ENCODE results near the gene DNAH12. TPM values are rescaled to one million over a fixed set of nuclear protein-coding genes. Genes with fewer than 3 reads are reported as not detected.

DNAH12 gene
- total RNA-seq, 2 experiments from 2014 or later, result not detected

- no peak for ATAC-seq
- no peak overlapping the region for H3K4me3 Mint-ChIP-seq
- H3K27ac Mint-ChIP-seq, result no peak overlapping the region
- intact Hi-C loops (cut with DNase I, micrococcal nuclease), result no loop called here
- DNase-seq, result no peak
- ChIA-PET CTCF (no interaction called here), POLR2A (no interaction called here)
- peaks cover 3% of the 10 kb centered on the region for H3K9me3 Mint-ChIP-seq (ENCODE audit: low read depth)
- no peaks in the 10 kb centered on the region for H3K4me1 Mint-ChIP-seq
- no peaks in the 10 kb centered on the region for H3K27me3 Mint-ChIP-seq
- peaks cover 60% of the 10 kb centered on the region for H3K36me3 Mint-ChIP-seq (ENCODE audit: low read depth)
Observed at GRCh38 chr3:57261119-57261518, 283.0 kb downstream of the DNAH12 start.

GRCh38 chr3:57257678-57258077 is 286.5 kb downstream of the DNAH12 start:
- ATAC-seq (no peak), DNase-seq (no peak)
- Mint-ChIP-seq H3K4me3 (no peak overlapping the region), H3K36me3 (ENCODE audit: low read depth) (peaks cover 40% of the 10 kb centered on the region), H3K27ac (no peak overlapping the region), H3K4me1 (no peaks in the 10 kb centered on the region), H3K9me3 (ENCODE audit: low read depth) (peaks cover 2% of the 10 kb centered on the region), H3K27me3 (no peaks in the 10 kb centered on the region)
- intact Hi-C loops (cut with DNase I, micrococcal nuclease), result no loop called here
- ChIA-PET POLR2A (no interaction called here), CTCF (no interaction called here)

- no peak overlapping the region for H3K4me3 Mint-ChIP-seq
- H3K27ac Mint-ChIP-seq, result no peak overlapping the region
- CTCF ChIA-PET, result interaction anchor here (0.7 kb wide), 1 partner anchor 520 kb away, joined by 3 read pairs; no protein-coding TSS in a partner anchor
- POLR2A ChIA-PET, result no interaction called here
- intact Hi-C loops (cut with DNase I, micrococcal nuclease), result no loop called here
- no peaks in the 10 kb centered on the region for H3K27me3 Mint-ChIP-seq
- ATAC-seq, result no peak
- H3K9me3 Mint-ChIP-seq (ENCODE audit: low read depth), result no peaks in the 10 kb centered on the region
- no peaks in the 10 kb centered on the region for H3K4me1 Mint-ChIP-seq
- H3K36me3 Mint-ChIP-seq (ENCODE audit: low read depth), result peaks cover 38% of the 10 kb centered on the region
- DNase-seq, result no peak
Observed at GRCh38 chr3:57256844-57257243, 287.3 kb downstream of the DNAH12 start.

GRCh38 chr3:57252404-57252803 is 291.7 kb downstream of the DNAH12 start:
- Mint-ChIP-seq H3K4me3 (no peak overlapping the region), H3K27ac (no peak overlapping the region), H3K9me3 (ENCODE audit: low read depth) (no peaks in the 10 kb centered on the region), H3K27me3 (no peaks in the 10 kb centered on the region), H3K4me1 (no peaks in the 10 kb centered on the region), H3K36me3 (ENCODE audit: low read depth) (peaks cover 28% of the 10 kb centered on the region)
- CTCF ChIA-PET, result no interaction called here
- intact Hi-C loops (cut with DNase I, micrococcal nuclease), result no loop called here
- POLR2A ChIA-PET, result no interaction called here
- ATAC-seq (no peak), DNase-seq (no peak)

- POLR2A ChIA-PET, result interaction anchor here (0.6 kb wide), 1 partner anchor 75 kb away, joined by 3 read pairs; no protein-coding TSS in a partner anchor
- ATAC-seq, result no peak
- CTCF ChIA-PET, result interaction anchor here (1.2 kb wide), 1 partner anchor 14 kb away, joined by 3 read pairs; no protein-coding TSS in a partner anchor
Observed at GRCh38 chr3:57244946-57245345, 299.2 kb downstream of the DNAH12 start.

More at GRCh38 chr3:57244946-57245345, 299.2 kb downstream of the DNAH12 start:
- Mint-ChIP-seq H3K4me3 (no peak overlapping the region), H3K4me1 (no peaks in the 10 kb centered on the region), H3K27me3 (no peaks in the 10 kb centered on the region), H3K27ac (no peak overlapping the region), H3K36me3 (ENCODE audit: low read depth) (peaks cover 35% of the 10 kb centered on the region), H3K9me3 (ENCODE audit: low read depth) (no peaks in the 10 kb centered on the region)
- intact Hi-C loops (cut with DNase I, micrococcal nuclease), result no loop called here
- no peak for DNase-seq

Other genes starting within 250 kb of the DNAH12 start
- 10 to 100 TPM; 19.2 to 19.9 TPM for gene PDE12, start 11.9 kb upstream of the DNAH12 start, total RNA-seq
- gene ARF4, start 53.0 kb upstream of the DNAH12 start, total RNA-seq, result 10 to 100 TPM; 49.6 to 50.0 TPM
- 10 to 100 TPM; 15.0 to 17.1 TPM for gene DENND6A, start 148.7 kb upstream of the DNAH12 start, total RNA-seq
- 10 to 100 TPM; 43.1 to 55.3 TPM for gene SLMAP, start 212.0 kb upstream of the DNAH12 start, total RNA-seq

All from activated CD4-positive, alpha-beta T cell treated with anti-CD3 and anti-CD28 coated beads for 36 hours (primary cell).